DMS 273 (cell line): Measurements from ENCODE around the gene C2orf92.

Experiments
- DNase-seq: peaks from one replicate; lab custom pipeline; 2025; ENCODE audit not compliant: unreplicated experiment; lab: John Stamatoyannopoulos, UW

Gene C2orf92

GRCh38 chr2:97726261-97727064 is 57.0 kb downstream of the C2orf92 start:
- peak; percentile 33 for DNase-seq

- DNase-seq = no peak
Measured at GRCh38 chr2:97727296-97727695, 57.8 kb downstream of the C2orf92 start.

GRCh38 chr2:97728091-97728731 is 58.7 kb downstream of the C2orf92 start:
- DNase-seq = peak; percentile 91

GRCh38 chr2:97730245-97730644 is 60.7 kb downstream of the C2orf92 start:
- peak; percentile 21 for DNase-seq

GRCh38 chr2:97731274-97732020 is 61.9 kb downstream of the C2orf92 start:
- no peak for DNase-seq

- no peak for DNase-seq
Measured at GRCh38 chr2:97732436-97733340, 63.2 kb downstream of the C2orf92 start.

- no peak for DNase-seq
Measured at GRCh38 chr2:97733341-97734035, 64.0 kb downstream of the C2orf92 start.

- no peak for DNase-seq
Measured at GRCh38 chr2:97734061-97735051, 64.8 kb downstream of the C2orf92 start.

GRCh38 chr2:97735161-97735561 is 65.6 kb downstream of the C2orf92 start:
- no peak for DNase-seq

GRCh38 chr2:97736185-97736584 is 66.7 kb downstream of the C2orf92 start:
- DNase-seq = no peak

GRCh38 chr2:97736608-97737330 is 67.3 kb downstream of the C2orf92 start:
- DNase-seq = no peak

GRCh38 chr2:97737421-97738178 is 68.1 kb downstream of the C2orf92 start:
- peak; percentile 14 for DNase-seq

GRCh38 chr2:97738179-97739019 is 68.9 kb downstream of the C2orf92 start:
- DNase-seq = no peak

GRCh38 chr2:97739020-97739892 is 69.7 kb downstream of the C2orf92 start:
- no peak for DNase-seq

- DNase-seq = no peak
Measured at GRCh38 chr2:97739893-97740245, 70.4 kb downstream of the C2orf92 start.
